ENCODE results near the gene TTLL5.
"Not testable (repeated sequence)": the region's sequence is repeated elsewhere in the genome, so short reads cannot be mapped to it uniquely, and the experiment has no call there.

The TTLL5 gene

GRCh38 chr14:75648066-75648838, 12.8 kb upstream of the TTLL5 start:
- DNase-seq (ENCODE audit: low read depth in 2 of 2) = no peak

GRCh38 chr14:75649337-75649736, 11.7 kb upstream of the TTLL5 start:
- no peak for DNase-seq (ENCODE audit: low read depth in 2 of 2)

- no peak for DNase-seq (ENCODE audit: low read depth in 2 of 2)
Observed at GRCh38 chr14:75649773-75650172, 11.3 kb upstream of the TTLL5 start.

GRCh38 chr14:75650253-75651058, 10.6 kb upstream of the TTLL5 start:
- DNase-seq (ENCODE audit: low read depth in 2 of 2) = no peak

GRCh38 chr14:75653563-75653962, 7.5 kb upstream of the TTLL5 start:
- no peak for DNase-seq (ENCODE audit: low read depth in 2 of 2)

GRCh38 chr14:75654127-75654732, 6.8 kb upstream of the TTLL5 start:
- peak; percentile 66 to 78 for DNase-seq (ENCODE audit: low read depth in 2 of 2)

- no peak for DNase-seq (ENCODE audit: low read depth in 2 of 2)
Observed at GRCh38 chr14:75655235-75655634, 5.8 kb upstream of the TTLL5 start.

DNA sequence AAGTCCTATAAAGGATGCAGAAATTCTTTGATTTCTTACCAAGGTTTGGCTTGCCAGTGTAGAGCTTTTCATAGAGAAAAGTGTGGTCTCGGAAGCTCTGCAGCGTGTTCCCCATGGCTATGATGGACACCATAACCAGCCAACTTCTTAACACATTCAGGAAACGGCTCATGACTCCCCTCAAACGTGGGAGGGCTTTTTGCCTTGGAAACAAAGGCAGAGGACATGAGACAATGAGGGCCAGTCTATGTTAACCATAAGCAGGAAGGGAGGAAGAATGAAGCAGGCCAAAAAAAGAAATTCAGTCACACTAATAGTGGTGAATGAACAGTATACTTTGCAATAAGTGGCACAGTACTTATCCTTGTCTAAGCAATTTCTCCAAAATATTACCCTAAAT, 3.7 kb upstream of the TTLL5 start:
- no peak for DNase-seq (ENCODE audit: low read depth in 2 of 2)

DNA sequence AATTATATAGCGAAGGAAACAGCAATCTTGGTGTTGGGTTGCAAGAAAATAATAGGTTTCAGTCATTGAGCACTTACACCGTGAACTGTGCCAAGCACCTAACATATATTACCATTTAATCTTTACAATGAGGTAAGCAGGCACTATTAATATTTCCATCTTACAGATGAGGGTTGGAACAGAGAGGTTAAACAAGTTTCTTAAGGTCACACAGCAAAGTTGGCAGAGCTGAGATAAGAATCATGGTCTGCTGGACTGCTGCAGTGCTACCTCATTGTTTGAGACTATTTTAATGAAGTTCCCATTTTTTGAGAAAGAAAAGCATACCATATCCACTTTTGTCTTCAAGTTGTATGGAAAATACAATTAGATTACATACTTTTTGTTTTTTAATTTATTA, 2.1 kb upstream of the TTLL5 start:
- DNase-seq (ENCODE audit: low read depth in 2 of 2) = no peak

- DNase-seq (ENCODE audit: low read depth in 2 of 2) = no peak
Observed at GRCh38 chr14:75660238-75660629, 812 bp upstream of the TTLL5 start.

- DNase-seq (ENCODE audit: low read depth in 2 of 2) = no peak
Observed at GRCh38 chr14:75661499-75661814, 411 bp downstream of the TTLL5 start.

GRCh38 chr14:75662966-75663365, 1.9 kb downstream of the TTLL5 start:
- DNase-seq (ENCODE audit: low read depth in 2 of 2) = no peak

GRCh38 chr14:75667099-75667765, 6.2 kb downstream of the TTLL5 start:
- DNase-seq (ENCODE audit: low read depth in 2 of 2) = no peak

DNA sequence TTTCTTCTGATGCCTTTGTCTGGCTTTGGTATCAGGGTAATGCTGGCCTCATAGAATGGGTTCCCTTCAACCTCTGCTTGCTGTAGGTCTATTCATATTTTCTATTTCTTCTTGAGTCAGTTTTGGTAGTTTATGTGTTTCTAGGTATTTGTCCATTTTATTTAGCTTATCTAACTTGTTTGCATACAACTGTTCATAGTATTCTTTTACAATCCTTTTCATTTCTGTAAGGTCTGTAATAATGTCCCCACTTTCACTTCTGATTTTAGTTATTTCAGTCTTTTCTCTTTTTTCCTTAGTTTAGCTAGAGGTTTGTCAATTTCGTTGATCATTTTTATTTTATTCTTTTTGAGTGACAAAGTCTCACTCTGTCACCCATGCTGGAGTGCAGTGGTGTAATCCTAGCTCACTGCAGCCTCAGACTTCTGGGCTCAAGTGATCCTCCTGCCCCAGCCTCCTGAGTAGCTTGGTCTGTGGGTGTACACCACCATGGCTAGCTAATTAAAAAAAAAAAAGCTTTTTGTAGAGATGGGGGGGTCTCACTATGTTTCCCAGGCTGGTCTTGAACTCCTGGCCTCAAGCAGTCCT, 11.7 kb downstream of the TTLL5 start:
- no peak for DNase-seq (ENCODE audit: low read depth in 2 of 2)

GRCh38 chr14:75673345-75674035, 12.4 kb downstream of the TTLL5 start:
- no peak for DNase-seq (ENCODE audit: low read depth in 2 of 2)

DNA sequence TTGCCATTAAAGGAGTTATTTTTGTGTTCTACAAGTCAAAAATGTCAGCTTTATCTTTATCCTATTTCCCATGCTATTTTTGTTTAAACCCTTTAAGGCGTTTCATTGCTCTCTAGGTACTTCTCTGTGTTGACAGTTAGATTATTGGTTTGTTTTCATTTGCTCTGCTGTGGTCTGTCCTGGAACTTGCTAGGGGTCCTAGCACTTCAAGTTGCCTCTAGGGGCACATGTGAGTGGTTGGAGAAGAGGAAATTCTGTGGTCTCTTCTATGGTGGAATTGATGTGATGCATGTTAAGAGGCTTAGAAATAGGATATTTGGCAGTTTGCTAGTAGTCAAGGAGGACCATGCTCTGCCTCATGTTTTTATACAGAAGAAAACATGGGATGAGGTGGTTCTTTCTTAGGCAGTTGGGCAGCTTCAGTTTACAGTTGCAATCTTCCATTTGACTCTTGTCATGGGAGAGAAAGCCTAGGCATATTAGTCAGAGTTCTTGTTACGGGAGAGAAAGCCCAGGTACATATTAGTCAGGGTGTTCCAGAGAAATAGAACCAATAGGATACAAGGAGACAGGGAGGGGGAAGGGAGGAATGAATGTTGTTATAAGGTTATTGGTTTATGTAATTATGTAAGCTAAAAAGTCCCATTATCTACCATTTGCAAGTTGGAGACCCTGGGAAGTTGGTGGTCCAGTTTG, 14.4 kb downstream of the TTLL5 start:
- DNase-seq (ENCODE audit: low read depth in 2 of 2) = no peak

DNA sequence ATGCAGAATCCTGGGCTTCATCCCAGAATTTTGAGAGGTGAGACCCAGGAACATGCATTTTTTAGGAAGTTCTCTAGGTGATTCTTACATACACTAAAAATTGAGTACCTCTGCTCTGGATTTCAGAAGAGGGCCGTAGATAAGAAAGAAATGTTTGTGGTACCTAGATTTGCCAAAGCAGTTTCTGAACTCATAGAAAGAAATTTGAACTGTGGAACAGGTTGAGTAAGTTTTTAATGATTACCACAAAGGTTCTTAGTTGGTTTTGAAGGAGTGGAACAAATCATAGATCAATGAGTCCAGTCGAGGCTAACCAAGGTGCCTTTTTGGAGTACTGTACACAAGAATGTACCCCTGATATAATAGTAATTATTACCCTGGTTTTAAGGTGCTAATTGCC, 24.9 kb downstream of the TTLL5 start:
- DNase-seq (ENCODE audit: low read depth in 2 of 2) = no peak

GRCh38 chr14:75689012-75689411, 28.0 kb downstream of the TTLL5 start:
- DNase-seq (ENCODE audit: low read depth in 2 of 2) = no peak

DNA sequence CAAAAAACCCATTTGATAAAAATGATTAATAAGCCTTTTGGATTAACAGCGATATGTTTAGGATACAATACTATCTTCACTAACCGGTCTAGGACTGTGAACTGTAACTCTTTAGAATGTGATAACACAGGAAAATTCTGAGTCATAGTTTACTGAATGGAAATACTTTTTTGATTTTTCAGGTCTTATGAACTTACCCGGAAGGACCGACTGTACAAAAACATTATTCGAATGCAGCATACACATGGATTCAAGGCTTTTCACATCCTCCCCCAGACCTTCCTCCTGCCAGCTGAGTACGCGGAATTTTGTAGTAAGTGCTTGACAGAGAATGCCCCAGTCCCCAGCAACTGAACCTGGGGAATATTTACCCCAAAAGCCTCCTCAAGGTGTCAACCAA, 29.0 kb downstream of the TTLL5 start:
- DNase-seq (ENCODE audit: low read depth in 2 of 2) = no peak

DNA sequence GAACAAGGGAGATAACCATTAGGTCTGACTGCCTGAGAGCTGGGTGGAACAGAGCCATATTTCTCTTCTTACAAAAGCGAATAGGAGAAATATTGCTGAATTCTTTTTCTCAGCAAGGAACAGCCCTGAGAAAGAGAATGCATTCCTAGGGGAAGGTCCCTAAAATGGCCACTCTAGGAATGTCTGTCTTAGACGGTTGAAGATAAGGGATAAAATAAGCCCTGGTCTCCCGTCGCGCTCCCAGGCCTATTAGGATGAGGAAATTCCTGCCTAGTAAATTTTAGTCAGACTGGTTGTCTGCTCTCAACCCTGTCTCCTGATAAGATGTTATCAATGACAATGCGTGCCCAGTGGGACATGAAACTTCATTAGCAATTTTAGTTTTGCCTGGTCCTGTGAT, 34.0 kb downstream of the TTLL5 start:
- not testable (repeated sequence) for DNase-seq (ENCODE audit: low read depth in 2 of 2)

DNA sequence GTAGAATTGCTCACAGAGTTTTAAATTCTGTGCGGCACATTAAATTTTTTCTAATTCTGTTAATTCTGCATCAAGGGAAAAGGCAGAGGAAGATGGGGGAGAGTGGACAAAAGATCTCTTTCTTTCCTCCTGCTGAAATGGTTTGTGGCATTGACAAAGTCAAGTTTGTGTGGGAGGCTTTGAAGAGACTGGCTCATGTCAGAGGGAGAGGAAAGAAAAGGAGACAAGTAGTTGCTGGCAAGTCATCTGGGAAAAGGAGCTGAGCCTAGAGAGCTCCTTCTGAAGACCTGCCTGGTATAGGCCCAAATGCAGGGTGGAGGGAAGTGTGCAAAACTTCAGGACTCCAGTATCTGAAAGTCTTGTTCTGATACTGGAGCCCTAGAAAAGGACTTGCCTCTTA, 36.3 kb downstream of the TTLL5 start:
- DNase-seq (ENCODE audit: low read depth in 2 of 2) = no peak
